ENCODE results near the gene SCIMP. TPM values are rescaled to one million over a fixed set of nuclear protein-coding genes. Genes with fewer than 3 reads are reported as not detected.
"Not testable (repeated sequence)": the region's sequence is repeated elsewhere in the genome, so short reads cannot be mapped to it uniquely, and the experiment has no call there.

Gene SCIMP
- total RNA-seq, 2 experiments from 2014 or later = not detected

DNA sequence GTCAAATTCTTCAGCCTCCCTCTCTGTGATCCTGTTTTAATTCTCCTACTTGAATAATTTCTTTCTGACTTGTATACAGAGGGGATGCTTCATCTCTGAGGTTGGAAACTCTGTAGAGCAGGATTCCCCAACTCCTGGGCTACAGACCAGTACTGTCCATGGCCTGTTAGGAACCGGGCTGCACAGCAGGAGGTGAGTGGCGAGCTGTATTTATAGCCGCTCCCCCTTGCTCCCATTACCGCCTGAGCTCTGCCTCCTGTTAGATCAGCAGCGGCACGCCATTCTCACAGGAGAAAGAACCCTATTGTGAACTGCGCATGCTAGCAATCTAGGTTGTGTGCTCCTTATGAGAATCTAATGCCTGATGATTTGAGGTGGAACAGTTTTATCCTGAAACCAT, 59.6 kb downstream of the SCIMP start:
- H3K27me3 Mint-ChIP-seq (ENCODE audit: low read depth); CTCF ChIA-PET; H3K4me1 Mint-ChIP-seq (ENCODE audit: low read depth); intact Hi-C loops (cut with micrococcal nuclease); DNase-seq; H3K4me3 Mint-ChIP-seq; H3K27ac Mint-ChIP-seq: not testable (repeated sequence)
- Mint-ChIP-seq H3K36me3 (ENCODE audit: low read depth) (peaks cover 38% of the 10 kb centered on the region), H3K9me3 (peaks cover 38% of the 10 kb centered on the region)

DNA sequence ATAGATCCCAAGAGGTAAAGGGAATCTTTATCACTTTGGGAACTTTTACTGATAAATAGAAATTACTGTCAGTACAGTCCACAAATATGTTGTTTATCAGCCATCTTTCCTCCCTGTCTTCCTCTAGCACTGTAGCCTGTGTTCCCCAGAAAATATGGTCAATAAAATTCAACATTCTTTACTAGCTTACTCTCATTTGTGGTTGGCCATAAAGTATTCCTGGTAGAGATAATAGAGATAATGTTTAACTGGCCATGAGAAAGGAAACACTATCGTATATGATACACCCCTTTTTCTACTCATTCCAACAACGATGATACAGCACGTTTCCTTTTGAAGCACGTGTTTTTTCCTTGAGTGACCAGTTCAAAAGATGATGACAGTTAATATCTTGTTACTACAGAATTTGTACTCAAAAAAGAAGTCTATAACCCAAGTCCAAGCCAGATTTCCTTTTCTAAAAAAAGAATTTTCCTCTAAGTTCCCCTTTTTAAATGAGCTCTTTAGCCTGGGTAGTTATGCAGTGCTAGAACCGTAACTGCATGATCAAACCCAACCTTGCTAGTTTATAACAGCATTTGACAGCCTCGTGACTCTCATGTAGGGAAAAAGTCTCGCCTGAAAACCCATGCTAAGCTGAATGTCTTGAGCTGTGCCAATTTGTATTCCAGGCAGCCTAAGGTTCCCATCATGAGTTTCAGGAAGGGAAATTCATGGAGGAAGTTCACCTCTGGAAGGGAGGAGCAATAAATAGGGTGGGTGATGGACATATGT, 68.7 kb downstream of the SCIMP start:
- H3K9me3 Mint-ChIP-seq; H3K36me3 Mint-ChIP-seq (ENCODE audit: low read depth); DNase-seq; H3K4me3 Mint-ChIP-seq; H3K27ac Mint-ChIP-seq; H3K4me1 Mint-ChIP-seq (ENCODE audit: low read depth); CTCF ChIA-PET: not testable (repeated sequence)
- H3K27me3 Mint-ChIP-seq (ENCODE audit: low read depth) = peaks cover 15% of the 10 kb centered on the region
- intact Hi-C loops (cut with micrococcal nuclease) = loop anchor here (10.0 kb wide), 1 partner anchor 481 kb away; no protein-coding TSS in a partner anchor

DNA sequence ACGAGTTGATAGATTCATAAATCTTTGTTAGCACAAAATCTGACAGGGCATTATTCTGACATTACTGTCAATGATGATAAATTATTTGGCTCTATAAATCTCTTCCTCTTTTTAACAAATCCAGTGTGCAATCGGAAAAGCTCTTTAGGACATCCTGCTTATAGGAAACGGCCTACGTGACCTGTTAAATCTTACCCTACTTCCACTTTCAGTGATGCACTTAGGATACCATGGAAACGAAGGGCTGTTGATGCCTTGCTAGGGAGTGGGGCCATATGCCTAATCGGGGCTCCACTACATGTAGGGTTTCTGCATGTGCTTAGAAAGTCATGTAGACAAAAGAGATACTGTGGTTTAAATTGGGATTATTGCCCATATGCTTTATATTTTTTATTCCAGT, 70.2 kb downstream of the SCIMP start:
- Mint-ChIP-seq H3K9me3 (no peaks in the 10 kb centered on the region), H3K36me3 (ENCODE audit: low read depth) (no peaks in the 10 kb centered on the region)

DNA sequence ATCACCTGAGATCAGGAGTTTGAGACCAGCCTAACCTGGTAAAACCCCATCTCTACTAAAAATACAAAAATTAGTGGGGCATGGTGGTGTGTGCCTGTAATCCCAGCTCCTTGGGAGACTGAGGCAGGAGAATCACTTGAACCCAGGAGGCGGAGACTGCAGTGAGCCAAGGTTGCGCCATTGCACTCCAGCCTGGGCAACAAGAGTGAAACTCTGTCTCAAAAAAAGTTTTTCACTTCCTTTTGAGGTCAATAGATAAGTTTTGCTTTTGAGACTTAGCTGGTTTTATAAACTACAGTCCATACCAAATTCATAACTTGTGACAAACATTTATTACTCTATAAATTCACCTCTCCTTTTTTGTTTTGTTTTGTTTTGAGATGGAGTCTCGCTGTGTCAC, 72.9 kb downstream of the SCIMP start:
- H3K9me3 Mint-ChIP-seq; CTCF ChIA-PET; DNase-seq; H3K4me1 Mint-ChIP-seq (ENCODE audit: low read depth); H3K27ac Mint-ChIP-seq; H3K4me3 Mint-ChIP-seq; H3K36me3 Mint-ChIP-seq (ENCODE audit: low read depth): not testable (repeated sequence)
- peaks cover 16% of the 10 kb centered on the region for H3K27me3 Mint-ChIP-seq (ENCODE audit: low read depth)
- intact Hi-C loops (cut with micrococcal nuclease) = loop anchor here (10.0 kb wide), 1 partner anchor 477 kb away; no protein-coding TSS in a partner anchor

More for the DNA sequence above, 70.2 kb downstream of the SCIMP start:
- Mint-ChIP-seq H3K27me3 (ENCODE audit: low read depth) (peaks cover 15% of the 10 kb centered on the region), H3K27ac (no peak overlapping the region), H3K4me3 (no peak overlapping the region), H3K4me1 (ENCODE audit: low read depth) (no peaks in the 10 kb centered on the region)
- intact Hi-C loops (cut with micrococcal nuclease) = loop anchor here (10.0 kb wide), 1 partner anchor 480 kb away; no protein-coding TSS in a partner anchor
- CTCF ChIA-PET = no interaction called here
- no peak for DNase-seq

DNA sequence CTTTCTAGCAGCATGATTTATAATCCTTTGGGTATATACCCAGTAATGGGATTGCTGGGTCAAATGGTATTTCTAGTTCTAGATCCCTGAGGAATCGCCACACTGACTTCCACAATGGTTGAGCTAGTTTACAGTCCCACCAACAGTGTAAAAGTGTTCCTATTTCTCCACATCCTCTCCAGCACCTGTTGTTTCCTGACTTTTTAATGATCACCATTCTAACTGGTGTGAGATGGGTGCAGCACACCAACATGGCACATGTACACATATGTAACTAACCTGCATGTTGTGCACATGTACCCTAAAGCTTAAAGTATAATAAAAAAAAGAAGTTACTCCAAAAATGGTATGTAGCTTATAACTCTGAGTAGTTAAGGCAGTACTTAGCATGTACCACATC, 74.0 kb downstream of the SCIMP start:
- H3K36me3 Mint-ChIP-seq (ENCODE audit: low read depth); CTCF ChIA-PET; DNase-seq; H3K4me1 Mint-ChIP-seq (ENCODE audit: low read depth); H3K27ac Mint-ChIP-seq; H3K9me3 Mint-ChIP-seq; H3K4me3 Mint-ChIP-seq: not testable (repeated sequence)
- intact Hi-C loops (cut with micrococcal nuclease) = loop anchor here (10.0 kb wide), 1 partner anchor 476 kb away; no protein-coding TSS in a partner anchor
- peaks cover 14% of the 10 kb centered on the region for H3K27me3 Mint-ChIP-seq (ENCODE audit: low read depth)

Other genes starting within 250 kb of the SCIMP start
- gene CAMTA2, start 247.2 kb downstream of the SCIMP start, total RNA-seq = 10 to 100 TPM; 79.1 to 79.5 TPM
- under 1 TPM; 0.21 to 0.54 TPM for gene INCA1, start 237.3 kb downstream of the SCIMP start, total RNA-seq
- 10 to 100 TPM; 30.5 to 31.1 TPM for gene KIF1C, start 236.9 kb downstream of the SCIMP start, total RNA-seq
- under 1 TPM; 0.12 to 0.19 TPM for gene SLC52A1, start 199.4 kb downstream of the SCIMP start, total RNA-seq
- under 1 TPM; 0.62 to 0.83 TPM for gene ZFP3, start 156.4 kb downstream of the SCIMP start, total RNA-seq
- 1 to 10 TPM; 9.1 to 9.5 TPM for gene ZNF232, start 123.0 kb downstream of the SCIMP start, total RNA-seq
- gene USP6, start 118.8 kb downstream of the SCIMP start, total RNA-seq = under 1 TPM in 1 of 2 experiments, not detected in 1; 0.05 TPM
- 1 to 10 TPM; 3.9 to 4.1 TPM for gene ZNF594, start 43.0 kb downstream of the SCIMP start, total RNA-seq
- gene RABEP1, start 47.4 kb upstream of the SCIMP start, total RNA-seq = 10 to 100 TPM; 57.9 to 59.3 TPM
- 100 to 1,000 TPM; 115 to 131 TPM for gene NUP88, start 184.8 kb upstream of the SCIMP start, total RNA-seq
- 10 to 100 TPM; 64.7 to 68.8 TPM for gene RPAIN, start 185.3 kb upstream of the SCIMP start, total RNA-seq
- 100 to 1,000 TPM; 435 to 460 TPM for gene C1QBP, start 204.3 kb upstream of the SCIMP start, total RNA-seq
- gene DHX33, start 234.1 kb upstream of the SCIMP start, total RNA-seq = 10 to 100 TPM; 15.9 to 17.1 TPM

Data from activated naive CD4-positive, alpha-beta T cell treated with anti-CD3 and anti-CD28 coated beads for 36 hours (primary cell).